SK-N-SH treated with all-trans-retinoic acid at 6 μM for 48 hours (cell line): ENCODE data around the gene GMEB2.

Experiments
- ATAC-seq: fragments of 200-7000 bp; cut with Tn5 transposase; 3 replicates; pipeline ENCODE4 v1.9.1; 2020; ENCODE audit warnings: mild to moderate bottlenecking, moderate library complexity
- ARNTL ChIP-seq: fragments of 450-650 bp; formaldehyde crosslinking; IDR thresholded peaks from 2 replicates; pipeline ENCODE4 v1.5.0; 2020; ENCODE audit warnings: low read depth, mild to moderate bottlenecking, moderate library complexity, borderline replicate concordance
- BACH2 ChIP-seq: fragments of 250-450 bp; sonication (Bioruptor Pico); IDR thresholded peaks from 2 replicates; pipeline ENCODE4 v1.9.0; 2021; ENCODE audit warnings: mild to moderate bottlenecking, borderline replicate concordance
- CSDC2 ChIP-seq: fragments of 250-450 bp; sonication (Bioruptor Pico); IDR thresholded peaks from 2 replicates; pipeline ENCODE4 v1.5.0; 2020; ENCODE audit warnings: mild to moderate bottlenecking, moderate library complexity
- ESRRG ChIP-seq: fragments of 250-450 bp; sonication (Bioruptor Pico); IDR thresholded peaks from 2 replicates; pipeline ENCODE4 v1.6.1; 2021; ENCODE audit warnings: mild to moderate bottlenecking
- GLIS3 ChIP-seq: fragments of 250-450 bp; sonication (Bioruptor Pico); IDR thresholded peaks from 2 replicates; pipeline ENCODE4 v1.5.0; 2020; ENCODE audit warnings: mild to moderate bottlenecking, moderate library complexity
- ISL1 ChIP-seq: fragments of 250-450 bp; sonication (Bioruptor Pico); IDR thresholded peaks from 2 replicates; pipeline ENCODE4 v2.1.2; 2022; ENCODE audit warnings: mild to moderate bottlenecking, moderate library complexity
- OSR1 ChIP-seq: fragments of 250-450 bp; sonication (Bioruptor Pico); IDR thresholded peaks from 2 replicates; pipeline ENCODE4 v1.8.0; 2022; ENCODE audit warnings: moderate library complexity, mild to moderate bottlenecking, inconsistent platforms
- POU6F1 ChIP-seq: fragments of 250-450 bp; sonication (Bioruptor Pico); IDR thresholded peaks from 2 replicates; pipeline ENCODE4 v1.8.0; 2021; ENCODE audit warnings: low read depth, mild to moderate bottlenecking, moderate library complexity, borderline replicate concordance
- PPARA ChIP-seq: fragments of 250-450 bp; sonication (Bioruptor Pico); IDR thresholded peaks from 2 replicates; pipeline ENCODE4 v1.5.0; 2020; ENCODE audit warnings: mild to moderate bottlenecking, borderline replicate concordance
- RARB ChIP-seq: fragments of 250-450 bp; sonication (Bioruptor Pico); IDR thresholded peaks from 2 replicates; pipeline ENCODE4 v1.8.0; 2021; ENCODE audit warnings: mild to moderate bottlenecking, moderate library complexity
- SNAI2 ChIP-seq: fragments of 250-450 bp; sonication (Bioruptor Pico); IDR thresholded peaks from 2 replicates; pipeline ENCODE4 v1.5.0; 2020; ENCODE audit warnings: mild to moderate bottlenecking, moderate library complexity
- TCF4 ChIP-seq: fragments of 250-450 bp; sonication (Bioruptor Pico); IDR thresholded peaks from 2 replicates; pipeline ENCODE4 v1.8.0; 2021; ENCODE audit warnings: mild to moderate bottlenecking, moderate library complexity, borderline replicate concordance
- TOX ChIP-seq: fragments of 250-450 bp; sonication (Bioruptor Pico); IDR thresholded peaks from 2 replicates; pipeline ENCODE4 v1.8.0; 2021; ENCODE audit warnings: mild to moderate bottlenecking, moderate library complexity, borderline replicate concordance
- ZC3H10 ChIP-seq: fragments of 250-450 bp; sonication (Bioruptor Pico); IDR thresholded peaks from 2 replicates; pipeline ENCODE4 v1.5.1; 2021; ENCODE audit warnings: mild to moderate bottlenecking, moderate library complexity
- ZFP3 ChIP-seq: fragments of 250-450 bp; sonication (Bioruptor Pico); IDR thresholded peaks from 2 replicates; pipeline ENCODE4 v1.5.0; 2020; ENCODE audit warnings: mild to moderate bottlenecking, moderate library complexity
- ZFP30 ChIP-seq: fragments of 450-650 bp; formaldehyde crosslinking; IDR thresholded peaks from 2 replicates; pipeline ENCODE4 v1.5.0; 2022; ENCODE audit warnings: mild to moderate bottlenecking, moderate library complexity
- ZNF565 ChIP-seq: fragments of 450-650 bp; formaldehyde crosslinking; conservative IDR thresholded peaks from 2 replicates; pipeline ENCODE4 v1.5.0; 2020; ENCODE audit warnings: low read depth, mild to moderate bottlenecking, moderate library complexity
- ZNF8 ChIP-seq: fragments of 450-650 bp; formaldehyde crosslinking; IDR thresholded peaks from 2 replicates; pipeline ENCODE4 v1.5.0; 2020; ENCODE audit warnings: mild to moderate bottlenecking, moderate library complexity
- TF ChIP-seq, protein P1 (sequence below): fragments of 250-450 bp; sonication (Bioruptor Pico); IDR thresholded peaks from 2 replicates; pipeline ENCODE4 v1.5.0; 2020; ENCODE audit warnings: mild to moderate bottlenecking, moderate library complexity
- TF ChIP-seq, protein P2 (sequence below): fragments of 250-450 bp; sonication (Bioruptor Pico); IDR thresholded peaks from 2 replicates; pipeline ENCODE4 v1.8.0; 2020; ENCODE audit warnings: mild to moderate bottlenecking, moderate library complexity, borderline replicate concordance
- TF ChIP-seq, protein P3 (sequence below): fragments of 250-450 bp; sonication (Bioruptor Pico); IDR thresholded peaks from 2 replicates; pipeline ENCODE4 v1.5.1; 2020; ENCODE audit warnings: low read depth, mild to moderate bottlenecking, moderate library complexity

Gene GMEB2

GRCh38 chr20:63636752-63637628 is 10.1 kb upstream of the GMEB2 start:
- no peak for ATAC-seq
- TF ChIP-seq ESRRG (CRISPR knock-in tag) (no peak), TCF4 (CRISPR knock-in tag) (no peak), ZFP3 (CRISPR knock-in tag) (no peak), PPARA (CRISPR knock-in tag) (no peak), POU6F1 (CRISPR knock-in tag) (no peak), ARNTL (CRISPR knock-in tag) (no peak), ISL1 (CRISPR knock-in tag) (no peak), ZC3H10 (no peak), ZFP30 (CRISPR knock-in tag) (no peak), ZNF565 (no peak), CSDC2 (CRISPR knock-in tag) (no peak), BACH2 (CRISPR knock-in tag) (no peak), OSR1 (no peak)
- TF ChIP-seq, protein P1, sequence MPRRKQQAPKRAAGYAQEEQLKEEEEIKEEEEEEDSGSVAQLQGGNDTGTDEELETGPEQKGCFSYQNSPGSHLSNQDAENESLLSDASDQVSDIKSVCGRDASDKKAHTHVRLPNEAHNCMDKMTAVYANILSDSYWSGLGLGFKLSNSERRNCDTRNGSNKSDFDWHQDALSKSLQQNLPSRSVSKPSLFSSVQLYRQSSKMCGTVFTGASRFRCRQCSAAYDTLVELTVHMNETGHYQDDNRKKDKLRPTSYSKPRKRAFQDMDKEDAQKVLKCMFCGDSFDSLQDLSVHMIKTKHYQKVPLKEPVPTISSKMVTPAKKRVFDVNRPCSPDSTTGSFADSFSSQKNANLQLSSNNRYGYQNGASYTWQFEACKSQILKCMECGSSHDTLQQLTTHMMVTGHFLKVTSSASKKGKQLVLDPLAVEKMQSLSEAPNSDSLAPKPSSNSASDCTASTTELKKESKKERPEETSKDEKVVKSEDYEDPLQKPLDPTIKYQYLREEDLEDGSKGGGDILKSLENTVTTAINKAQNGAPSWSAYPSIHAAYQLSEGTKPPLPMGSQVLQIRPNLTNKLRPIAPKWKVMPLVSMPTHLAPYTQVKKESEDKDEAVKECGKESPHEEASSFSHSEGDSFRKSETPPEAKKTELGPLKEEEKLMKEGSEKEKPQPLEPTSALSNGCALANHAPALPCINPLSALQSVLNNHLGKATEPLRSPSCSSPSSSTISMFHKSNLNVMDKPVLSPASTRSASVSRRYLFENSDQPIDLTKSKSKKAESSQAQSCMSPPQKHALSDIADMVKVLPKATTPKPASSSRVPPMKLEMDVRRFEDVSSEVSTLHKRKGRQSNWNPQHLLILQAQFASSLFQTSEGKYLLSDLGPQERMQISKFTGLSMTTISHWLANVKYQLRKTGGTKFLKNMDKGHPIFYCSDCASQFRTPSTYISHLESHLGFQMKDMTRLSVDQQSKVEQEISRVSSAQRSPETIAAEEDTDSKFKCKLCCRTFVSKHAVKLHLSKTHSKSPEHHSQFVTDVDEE, result no peak

GRCh38 chr20:63635431-63636141 is 8.7 kb upstream of the GMEB2 start:
- ATAC-seq, result no peak
- TF ChIP-seq ZNF8, result no peak
- TF ChIP-seq, protein P2, sequence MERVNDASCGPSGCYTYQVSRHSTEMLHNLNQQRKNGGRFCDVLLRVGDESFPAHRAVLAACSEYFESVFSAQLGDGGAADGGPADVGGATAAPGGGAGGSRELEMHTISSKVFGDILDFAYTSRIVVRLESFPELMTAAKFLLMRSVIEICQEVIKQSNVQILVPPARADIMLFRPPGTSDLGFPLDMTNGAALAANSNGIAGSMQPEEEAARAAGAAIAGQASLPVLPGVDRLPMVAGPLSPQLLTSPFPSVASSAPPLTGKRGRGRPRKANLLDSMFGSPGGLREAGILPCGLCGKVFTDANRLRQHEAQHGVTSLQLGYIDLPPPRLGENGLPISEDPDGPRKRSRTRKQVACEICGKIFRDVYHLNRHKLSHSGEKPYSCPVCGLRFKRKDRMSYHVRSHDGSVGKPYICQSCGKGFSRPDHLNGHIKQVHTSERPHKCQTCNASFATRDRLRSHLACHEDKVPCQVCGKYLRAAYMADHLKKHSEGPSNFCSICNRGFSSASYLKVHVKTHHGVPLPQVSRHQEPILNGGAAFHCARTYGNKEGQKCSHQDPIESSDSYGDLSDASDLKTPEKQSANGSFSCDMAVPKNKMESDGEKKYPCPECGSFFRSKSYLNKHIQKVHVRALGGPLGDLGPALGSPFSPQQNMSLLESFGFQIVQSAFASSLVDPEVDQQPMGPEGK (CRISPR knock-in tag), result no peak
- no peak for TF ChIP-seq TCF4 (CRISPR knock-in tag)
- TF ChIP-seq ZNF565, result no peak
- no peak for TF ChIP-seq PPARA (CRISPR knock-in tag)
- TF ChIP-seq TOX, result no peak
- TF ChIP-seq ZFP3 (CRISPR knock-in tag), result no peak
- TF ChIP-seq, protein P3, sequence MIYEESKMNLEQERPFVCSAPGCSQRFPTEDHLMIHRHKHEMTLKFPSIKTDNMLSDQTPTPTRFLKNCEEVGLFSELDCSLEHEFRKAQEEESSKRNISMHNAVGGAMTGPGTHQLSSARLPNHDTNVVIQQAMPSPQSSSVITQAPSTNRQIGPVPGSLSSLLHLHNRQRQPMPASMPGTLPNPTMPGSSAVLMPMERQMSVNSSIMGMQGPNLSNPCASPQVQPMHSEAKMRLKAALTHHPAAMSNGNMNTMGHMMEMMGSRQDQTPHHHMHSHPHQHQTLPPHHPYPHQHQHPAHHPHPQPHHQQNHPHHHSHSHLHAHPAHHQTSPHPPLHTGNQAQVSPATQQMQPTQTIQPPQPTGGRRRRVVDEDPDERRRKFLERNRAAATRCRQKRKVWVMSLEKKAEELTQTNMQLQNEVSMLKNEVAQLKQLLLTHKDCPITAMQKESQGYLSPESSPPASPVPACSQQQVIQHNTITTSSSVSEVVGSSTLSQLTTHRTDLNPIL (CRISPR knock-in tag), result no peak
- TF ChIP-seq RARB (CRISPR knock-in tag), result no peak
- no peak for TF ChIP-seq GLIS3 (CRISPR knock-in tag)
- TF ChIP-seq, protein P1, result no peak
- TF ChIP-seq SNAI2 (CRISPR knock-in tag), result no peak
- TF ChIP-seq ESRRG (CRISPR knock-in tag), result no peak
- TF ChIP-seq, all 23 proteins: peak for 0
